GM12801 (cell line): ENCODE results near the gene KLK8.

ENCODE experiments used
- CTCF ChIP-seq: IDR thresholded peaks from one replicate; pipeline ENCODE4 v1.5.1; 2011; ENCODE audit warnings: control low read depth; ENCODE audit not compliant: insufficient read length; ENCODE audit errors: extremely low read depth

KLK8 gene

GRCh38 chr19:51000981-51001380, 423 bp downstream of the KLK8 start:
- TF ChIP-seq CTCF: no peak

GRCh38 chr19:51000426-51000825, 978 bp downstream of the KLK8 start:
- TF ChIP-seq CTCF: no peak

- TF ChIP-seq CTCF: no peak
Observed at GRCh38 chr19:50998686-50999085, 2.7 kb downstream of the KLK8 start.

GRCh38 chr19:50998061-50998460, 3.3 kb downstream of the KLK8 start:
- no peak for TF ChIP-seq CTCF

- no peak for TF ChIP-seq CTCF
Observed at GRCh38 chr19:50994129-50994528, 7.3 kb downstream of the KLK8 start.

- TF ChIP-seq CTCF: no peak
Observed at GRCh38 chr19:50992666-50993035, 8.8 kb downstream of the KLK8 start.

- TF ChIP-seq CTCF: no peak
Observed at GRCh38 chr19:50983625-50984292, 17.6 kb downstream of the KLK8 start, which contains the start of gene KLK7. KLK7 (minus strand) TSS chr19:50983917; CDS start chr19:50982399, 1,518 bp downstream.

- TF ChIP-seq CTCF: no peak
Observed at GRCh38 chr19:50982186-50982585, 19.2 kb downstream of the KLK8 start.
